Measurements from ENCODE around the gene CHML.

CHML gene

GRCh38 chr1:241627453-241628259 lies 12.5 kb downstream of the CHML start:
- DNase-seq: no peak
- intact Hi-C loops (cut with DNase I): loop anchor here (5.0 kb wide), 1 partner anchor 95 kb away; the partner anchor contains the start of gene KMO

- no peak for DNase-seq
- intact Hi-C loops (cut with DNase I): loop anchor here (5.0 kb wide), 1 partner anchor 93 kb away; the partner anchor contains the start of gene KMO
Observed at GRCh38 chr1:241624935-241625334, 15.2 kb downstream of the CHML start.

GRCh38 chr1:241622669-241623068 lies 17.5 kb downstream of the CHML start:
- intact Hi-C loops (cut with DNase I): no loop called here
- no peak for DNase-seq

GRCh38 chr1:241617426-241617825 lies 22.7 kb downstream of the CHML start:
- intact Hi-C loops (cut with DNase I): loop anchor here (10.0 kb wide), 1 partner anchor 377 kb away; the partner anchor contains the start of gene MAP1LC3C
- no peak for DNase-seq

GRCh38 chr1:241615043-241615974 lies 24.9 kb downstream of the CHML start:
- intact Hi-C loops (cut with DNase I): loop anchor here (10.0 kb wide), 1 partner anchor 379 kb away; the partner anchor contains the start of gene MAP1LC3C
- DNase-seq: no peak

- intact Hi-C loops (cut with DNase I): loop anchor here (10.0 kb wide), 1 partner anchor 380 kb away; the partner anchor contains the start of gene MAP1LC3C
- DNase-seq: no peak
Observed at GRCh38 chr1:241614572-241614971, 25.6 kb downstream of the CHML start.

- intact Hi-C loops (cut with DNase I): loop anchor here (10.0 kb wide), 1 partner anchor 381 kb away; the partner anchor contains the start of gene MAP1LC3C
- no peak for DNase-seq
Observed at GRCh38 chr1:241614144-241614543, 26.0 kb downstream of the CHML start.

GRCh38 chr1:241612533-241613477 lies 27.4 kb downstream of the CHML start:
- DNase-seq: no peak
- intact Hi-C loops (cut with DNase I): loop anchor here (10.0 kb wide), 1 partner anchor 382 kb away; the partner anchor contains the start of gene MAP1LC3C

GRCh38 chr1:241611736-241612135 lies 28.4 kb downstream of the CHML start:
- no peak for DNase-seq
- intact Hi-C loops (cut with DNase I): loop anchor here (2.0 to 10.0 kb wide), 2 partner anchors 223 to 383 kb away; partner anchors contain the start of gene MAP1LC3C

GRCh38 chr1:241611063-241611462 lies 29.1 kb downstream of the CHML start:
- intact Hi-C loops (cut with DNase I): loop anchor here (2.0 to 10.0 kb wide), 2 partner anchors 224 to 384 kb away; partner anchors contain the start of gene MAP1LC3C
- no peak for DNase-seq

GRCh38 chr1:241610056-241610815 lies 29.9 kb downstream of the CHML start:
- intact Hi-C loops (cut with DNase I): loop anchor here (2.0 to 10.0 kb wide), 2 partner anchors 225 to 385 kb away; partner anchors contain the start of gene MAP1LC3C
- peak in 2 of 10 donors; percentile 55 to 72 for DNase-seq

GRCh38 chr1:241608379-241609033 lies 31.7 kb downstream of the CHML start:
- intact Hi-C loops (cut with DNase I): no loop called here
- no peak for DNase-seq

- DNase-seq: no peak
- intact Hi-C loops (cut with DNase I): no loop called here
Observed at GRCh38 chr1:241607497-241607896, 32.7 kb downstream of the CHML start.

GRCh38 chr1:241606544-241606943 lies 33.6 kb downstream of the CHML start:
- intact Hi-C loops (cut with DNase I): no loop called here
- DNase-seq: no peak

GRCh38 chr1:241605146-241605805 lies 34.9 kb downstream of the CHML start:
- no peak for DNase-seq
- intact Hi-C loops (cut with DNase I): no loop called here

- no peak for DNase-seq
- intact Hi-C loops (cut with DNase I): no loop called here
Observed at GRCh38 chr1:241603731-241604245, 36.4 kb downstream of the CHML start.

- no peak for DNase-seq
- intact Hi-C loops (cut with DNase I): no loop called here
Observed at GRCh38 chr1:241600496-241600901, 39.7 kb downstream of the CHML start.

Data from posterior cingulate gyrus (tissue), 11 donors.